T-helper 2 cell treated with Interferon-gamma antibody and Interleukin-4, amounts not matched to agents 5 μg/mL and 100 μg/mL, for 36 hours (primary cell): ENCODE measurements around the gene SYTL2.
"Not testable (repeated sequence)": the region's sequence is repeated elsewhere in the genome, so short reads cannot be mapped to it uniquely, and the experiment has no call there.

Experiments
- DNase-seq: peaks from one replicate; pipeline ENCODE4 v3.0.0; 2021; ENCODE audit warnings: low spot score
- H3K27ac Mint-ChIP-seq: one replicate; pipeline ENCODE4 v1.8.0; 2021; ENCODE audit warnings: mild to moderate bottlenecking, mixed read lengths
- H3K27me3 Mint-ChIP-seq: one replicate; pipeline ENCODE4 v1.8.0; 2021; ENCODE audit warnings: low read depth, mixed read lengths
- H3K36me3 Mint-ChIP-seq: one replicate; pipeline ENCODE4 v1.8.0; 2021; ENCODE audit warnings: low read depth, mixed read lengths
- H3K4me1 Mint-ChIP-seq: one replicate; pipeline ENCODE4 v1.8.0; 2021; ENCODE audit warnings: low read depth, mixed read lengths
- H3K4me3 Mint-ChIP-seq: one replicate; pipeline ENCODE4 v1.8.0; 2022; ENCODE audit warnings: mild to moderate bottlenecking, moderate library complexity, mixed read lengths
- H3K9me3 Mint-ChIP-seq: one replicate; pipeline ENCODE4 v1.8.0; 2021; ENCODE audit warnings: mixed read lengths

SYTL2 gene

DNA sequence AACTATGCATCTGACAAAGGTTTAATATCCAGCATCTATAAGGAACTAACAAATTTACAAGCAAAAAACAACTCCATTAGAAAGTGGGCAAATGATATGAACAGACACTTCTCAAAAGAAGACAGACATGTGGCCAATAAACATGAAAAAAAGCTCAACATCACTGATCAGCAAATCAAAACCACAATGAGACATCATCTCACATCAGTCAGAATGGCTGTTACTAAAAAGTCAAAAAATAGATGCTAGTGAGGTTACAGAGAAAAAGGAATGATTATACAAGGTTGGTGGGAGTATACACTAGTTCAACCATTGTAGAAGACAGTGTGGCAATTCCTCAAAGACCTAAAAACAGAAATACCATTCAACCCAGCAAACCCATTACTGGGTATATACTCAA, 30.0 kb upstream of the SYTL2 start:
- not testable (repeated sequence) for H3K4me1 Mint-ChIP-seq, H3K27me3 Mint-ChIP-seq, H3K9me3 Mint-ChIP-seq, DNase-seq, H3K36me3 Mint-ChIP-seq, H3K4me3 Mint-ChIP-seq, H3K27ac Mint-ChIP-seq

DNA sequence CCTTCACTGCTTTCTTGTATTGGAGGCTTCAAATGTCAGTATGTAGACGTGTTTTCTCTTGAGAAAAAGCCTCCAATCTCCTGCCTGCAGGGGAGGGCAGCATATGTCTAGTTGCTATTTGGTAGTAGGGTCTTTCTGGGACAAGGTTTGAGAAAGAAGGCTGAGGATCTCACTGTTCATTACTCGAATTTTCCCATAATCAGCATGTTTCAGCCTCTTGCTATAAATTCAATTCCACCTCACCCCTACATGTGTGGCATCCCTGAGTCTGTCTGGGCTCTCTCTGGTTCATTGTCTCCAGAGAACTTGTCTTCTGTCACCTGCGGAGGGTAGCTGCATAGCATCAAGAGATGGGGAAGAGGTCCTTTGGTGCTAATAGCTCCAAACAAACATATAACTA, 24.8 kb upstream of the SYTL2 start:
- Mint-ChIP-seq H3K27ac (no peak overlapping the region), H3K4me1 (no peaks in the 10 kb centered on the region), H3K4me3 (no peak overlapping the region), H3K27me3 (no peaks in the 10 kb centered on the region), H3K36me3 (peaks cover 6% of the 10 kb centered on the region), H3K9me3 (peaks cover 12% of the 10 kb centered on the region)
- DNase-seq: no peak

DNA sequence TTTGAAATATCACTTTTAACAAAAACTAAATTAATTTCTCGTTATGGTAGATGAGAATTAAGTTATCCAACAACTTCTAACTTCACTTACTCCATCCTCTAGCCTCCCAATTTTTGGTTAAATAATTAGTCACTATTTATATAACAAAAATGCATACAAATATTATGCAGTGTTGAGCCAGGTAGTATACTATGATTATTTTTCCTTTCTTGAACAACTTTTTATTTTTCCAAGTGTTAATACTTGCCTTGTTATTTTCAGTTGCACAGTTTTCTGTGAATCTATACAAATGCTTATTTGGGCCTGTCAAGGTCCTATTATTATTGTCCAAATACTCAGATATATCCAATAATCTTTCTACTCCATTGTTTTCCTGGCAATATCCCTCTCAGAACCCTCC, 24.3 kb upstream of the SYTL2 start:
- H3K27ac Mint-ChIP-seq: no peak overlapping the region
- DNase-seq: no peak

DNA sequence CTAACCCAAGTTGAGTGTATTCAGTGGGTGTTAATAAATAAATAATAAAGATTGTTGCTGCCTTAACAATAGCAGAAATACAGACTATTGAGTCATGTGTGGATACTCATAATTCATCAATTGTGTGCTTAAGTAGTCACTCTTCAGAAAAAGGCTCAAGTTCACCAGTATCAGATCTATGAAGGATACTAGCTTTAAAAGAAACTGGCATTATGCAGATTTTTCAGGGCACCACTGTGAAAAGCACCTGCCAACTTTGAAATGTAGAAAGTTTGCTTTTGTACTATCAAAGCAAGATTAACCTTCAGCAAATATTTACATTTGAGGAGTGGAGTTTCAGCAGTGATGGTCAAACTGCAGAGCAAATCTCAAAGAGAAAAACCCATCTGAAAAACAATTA, 20.1 kb upstream of the SYTL2 start:
- Mint-ChIP-seq H3K9me3 (peaks cover 10% of the 10 kb centered on the region), H3K27me3 (no peaks in the 10 kb centered on the region), H3K4me1 (peaks cover 19% of the 10 kb centered on the region), H3K36me3 (peaks cover 4% of the 10 kb centered on the region), H3K27ac (no peak overlapping the region), H3K4me3 (no peak overlapping the region)
- no peak for DNase-seq

More for the DNA sequence above, 24.3 kb upstream of the SYTL2 start:
- Mint-ChIP-seq H3K4me3 (no peak overlapping the region), H3K36me3 (peaks cover 6% of the 10 kb centered on the region), H3K4me1 (no peaks in the 10 kb centered on the region), H3K27me3 (no peaks in the 10 kb centered on the region), H3K9me3 (peaks cover 12% of the 10 kb centered on the region)

DNA sequence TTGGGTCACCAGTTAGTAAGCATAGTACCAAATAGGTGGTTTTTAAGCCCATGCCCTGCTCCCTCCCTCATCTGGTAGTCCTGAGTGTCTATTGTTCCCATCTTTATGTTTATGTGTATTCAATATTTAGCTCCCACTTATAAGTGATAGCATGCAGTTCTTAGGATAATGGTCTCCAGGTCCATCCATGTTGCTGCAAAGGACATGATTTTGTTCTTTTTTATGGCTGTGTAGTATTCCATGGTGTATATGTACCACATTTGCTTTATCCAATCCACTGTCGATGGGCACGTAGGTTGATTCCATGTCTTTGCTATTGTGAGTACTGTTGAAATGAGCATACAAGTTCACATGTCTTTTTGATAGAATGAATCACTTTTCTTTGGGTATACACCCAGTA, 18.2 kb upstream of the SYTL2 start:
- H3K9me3 Mint-ChIP-seq: no peaks in the 10 kb centered on the region
- peaks cover 36% of the 10 kb centered on the region for H3K4me1 Mint-ChIP-seq
- no peak for DNase-seq
- H3K4me3 Mint-ChIP-seq: no peak overlapping the region
- H3K27ac Mint-ChIP-seq: no peak overlapping the region
- no peaks in the 10 kb centered on the region for H3K27me3 Mint-ChIP-seq
- peaks cover 1% of the 10 kb centered on the region for H3K36me3 Mint-ChIP-seq

DNA sequence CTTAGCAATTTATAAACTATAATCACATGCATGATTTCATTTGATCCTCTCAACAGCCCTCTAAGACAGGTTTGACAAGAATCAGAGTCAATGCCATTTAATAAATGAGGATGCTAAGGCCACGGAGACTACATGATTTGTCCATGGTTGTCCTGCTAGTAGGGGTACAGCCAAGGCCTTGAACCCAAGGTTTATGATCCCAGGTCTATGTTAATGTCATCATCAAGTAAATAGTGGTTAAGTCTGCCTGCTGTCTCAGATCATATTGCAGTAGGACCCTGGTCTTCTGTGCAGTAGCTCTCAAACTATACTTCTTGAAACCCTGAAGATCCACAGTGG, 17.7 kb upstream of the SYTL2 start:
- peaks cover 41% of the 10 kb centered on the region for H3K4me1 Mint-ChIP-seq
- H3K27me3 Mint-ChIP-seq: no peaks in the 10 kb centered on the region
- H3K27ac Mint-ChIP-seq: no peak overlapping the region
- no peak overlapping the region for H3K4me3 Mint-ChIP-seq
- H3K36me3 Mint-ChIP-seq: peaks cover 1% of the 10 kb centered on the region
- H3K9me3 Mint-ChIP-seq: no peaks in the 10 kb centered on the region
- DNase-seq: no peak

DNA sequence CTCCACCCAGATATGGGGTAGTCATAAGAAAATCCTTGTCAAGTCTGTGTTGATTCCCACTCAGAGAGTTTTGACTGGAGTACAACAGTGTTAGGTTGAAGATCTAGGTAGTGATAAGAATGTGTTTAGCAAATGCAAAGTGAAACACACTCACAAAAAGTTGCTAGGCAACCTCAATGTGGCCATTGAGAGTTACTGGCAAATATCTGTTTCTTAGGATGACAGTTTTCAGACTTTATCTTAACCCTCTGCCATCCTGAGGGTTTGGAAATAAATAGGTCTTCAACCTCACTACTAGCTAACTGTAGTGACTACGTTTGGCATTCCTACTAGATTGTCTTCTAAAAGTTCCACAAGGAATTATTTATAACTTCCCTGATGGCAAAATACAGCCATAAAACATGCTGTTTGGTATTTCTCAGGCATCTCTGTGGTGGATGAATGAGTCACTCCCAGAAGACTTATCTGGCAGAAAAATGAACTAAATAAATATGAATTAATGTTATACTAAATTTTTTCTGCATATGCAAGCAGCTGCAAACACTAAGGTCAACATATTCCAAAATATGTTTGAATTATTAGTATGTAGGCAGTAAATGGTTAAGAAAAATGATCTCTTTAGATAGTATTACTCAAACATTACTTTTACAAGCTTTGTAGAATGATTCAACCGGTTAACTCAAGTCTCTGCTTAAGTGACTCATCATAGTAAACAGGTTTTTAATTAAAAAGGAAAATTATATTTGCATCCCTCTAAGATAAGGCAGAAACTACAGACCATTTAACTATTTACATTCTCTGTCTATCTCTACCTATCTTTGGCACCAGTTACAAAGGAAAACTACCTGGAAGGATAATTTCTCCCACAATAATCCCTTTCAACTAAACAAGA, 17.1 kb upstream of the SYTL2 start:
- Mint-ChIP-seq H3K36me3 (no peaks in the 10 kb centered on the region), H3K4me3 (peak overlapping the region; percentile 69), H3K4me1 (peaks cover 46% of the 10 kb centered on the region), H3K27me3 (no peaks in the 10 kb centered on the region), H3K27ac (peak overlapping the region; percentile 89), H3K9me3 (no peaks in the 10 kb centered on the region)
- peak; percentile 67 for DNase-seq

DNA sequence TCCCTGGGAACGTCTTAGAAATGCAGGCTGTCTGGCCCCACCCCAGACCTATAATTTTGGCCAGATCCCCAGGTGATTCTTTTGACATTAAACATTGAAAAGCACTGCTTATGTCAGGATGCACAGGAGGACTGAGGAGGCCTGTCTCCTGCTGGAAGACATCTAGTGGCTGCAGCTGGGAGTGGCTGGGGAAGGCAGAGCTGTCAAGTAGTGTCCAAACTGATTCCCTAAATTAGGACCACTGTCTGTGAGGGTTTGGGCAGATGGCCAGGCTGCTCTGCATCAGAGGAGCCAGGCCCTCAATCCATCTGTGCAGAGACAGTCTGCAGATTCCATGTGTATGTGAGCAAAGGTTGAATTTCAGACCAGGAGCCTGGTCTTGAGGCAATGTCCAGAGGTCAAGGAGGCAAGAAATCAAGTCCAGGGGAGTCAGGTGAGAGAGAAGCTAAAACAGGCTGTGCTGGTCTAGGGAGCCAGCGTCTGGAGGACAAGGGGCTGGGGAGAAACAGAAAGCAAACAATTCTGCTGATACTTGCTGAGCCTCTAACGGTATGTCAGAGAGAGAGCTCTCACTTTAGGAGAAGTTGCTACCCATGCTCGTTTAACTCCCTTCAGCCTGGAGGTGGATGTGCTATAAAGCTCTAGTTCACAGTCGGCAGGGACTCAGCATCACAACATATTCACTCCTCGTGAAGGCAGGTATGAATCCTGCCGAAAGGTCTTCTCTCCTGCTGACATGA, 15.3 kb upstream of the SYTL2 start:
- H3K27me3 Mint-ChIP-seq: no peaks in the 10 kb centered on the region
- H3K9me3 Mint-ChIP-seq: no peaks in the 10 kb centered on the region
- peak overlapping the region; percentile 70 for H3K27ac Mint-ChIP-seq
- H3K4me3 Mint-ChIP-seq: peak overlapping the region; percentile 51
- peaks cover 62% of the 10 kb centered on the region for H3K4me1 Mint-ChIP-seq
- no peak for DNase-seq
- no peaks in the 10 kb centered on the region for H3K36me3 Mint-ChIP-seq

DNA sequence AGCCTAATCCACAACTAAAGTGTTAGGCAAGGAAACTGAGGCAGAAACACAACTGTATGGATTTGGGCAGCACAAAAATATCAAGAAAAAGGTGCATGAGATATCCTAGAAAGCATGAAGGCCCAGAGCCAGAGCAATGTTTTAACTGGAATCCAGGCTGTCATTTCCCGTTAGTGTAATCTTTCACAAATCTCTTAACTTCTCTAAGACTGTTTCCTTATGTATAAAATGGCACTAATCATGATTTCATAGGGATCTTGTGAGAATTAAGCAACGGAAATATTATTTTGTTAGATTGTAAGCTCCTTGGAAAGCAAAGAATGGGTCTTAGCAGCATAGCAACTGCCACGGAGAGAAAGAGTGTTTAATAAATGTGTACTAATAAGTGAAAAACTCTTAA, 14.7 kb upstream of the SYTL2 start:
- Mint-ChIP-seq H3K9me3 (no peaks in the 10 kb centered on the region), H3K27ac (no peak overlapping the region), H3K27me3 (no peaks in the 10 kb centered on the region), H3K4me3 (no peak overlapping the region), H3K36me3 (no peaks in the 10 kb centered on the region), H3K4me1 (peaks cover 64% of the 10 kb centered on the region)
- no peak for DNase-seq

DNA sequence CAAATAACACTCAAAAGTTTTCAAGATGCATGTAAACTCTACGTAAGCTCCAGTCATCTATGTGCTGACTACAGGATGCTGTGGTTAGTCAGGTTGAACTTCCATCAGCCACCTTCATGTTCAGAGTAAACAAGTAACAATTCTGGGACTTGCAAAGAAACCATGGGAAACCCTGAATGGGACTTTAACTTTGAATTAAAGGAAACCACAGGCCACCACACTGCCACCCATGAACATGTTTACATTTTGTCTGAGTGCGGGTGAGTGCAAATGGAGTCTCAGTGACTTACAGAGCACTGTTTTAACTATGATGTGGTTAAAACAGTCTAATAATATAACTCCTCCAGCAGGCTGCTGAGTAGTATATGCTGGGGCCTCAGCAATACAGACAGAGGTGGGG, 12.9 kb upstream of the SYTL2 start:
- H3K4me3 Mint-ChIP-seq: peak overlapping the region; percentile 78
- H3K4me1 Mint-ChIP-seq: peaks cover 66% of the 10 kb centered on the region
- no peaks in the 10 kb centered on the region for H3K27me3 Mint-ChIP-seq
- DNase-seq: peak; percentile 74
- H3K27ac Mint-ChIP-seq: peak overlapping the region; percentile 92
- H3K36me3 Mint-ChIP-seq: no peaks in the 10 kb centered on the region
- H3K9me3 Mint-ChIP-seq: no peaks in the 10 kb centered on the region

DNA sequence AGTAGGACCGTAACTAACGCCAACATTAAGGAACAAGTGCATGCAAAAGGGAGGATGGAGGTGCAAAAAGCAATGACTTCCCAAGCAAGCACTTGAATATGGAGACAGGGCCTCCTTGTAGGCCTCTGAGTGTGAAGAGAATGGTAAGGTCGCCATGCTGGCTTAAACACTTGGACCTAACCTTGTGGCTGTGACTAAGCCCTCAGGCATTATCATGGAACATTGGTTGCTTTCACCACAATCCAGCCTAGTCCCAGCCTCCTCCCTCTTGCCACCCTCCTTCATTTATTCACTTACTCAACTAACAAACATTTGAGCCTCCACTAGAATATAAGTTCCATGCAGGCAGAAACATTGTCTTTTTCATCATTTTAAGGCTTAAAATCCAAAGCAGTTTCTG, 11.9 kb upstream of the SYTL2 start:
- H3K27me3 Mint-ChIP-seq: no peaks in the 10 kb centered on the region

DNA sequence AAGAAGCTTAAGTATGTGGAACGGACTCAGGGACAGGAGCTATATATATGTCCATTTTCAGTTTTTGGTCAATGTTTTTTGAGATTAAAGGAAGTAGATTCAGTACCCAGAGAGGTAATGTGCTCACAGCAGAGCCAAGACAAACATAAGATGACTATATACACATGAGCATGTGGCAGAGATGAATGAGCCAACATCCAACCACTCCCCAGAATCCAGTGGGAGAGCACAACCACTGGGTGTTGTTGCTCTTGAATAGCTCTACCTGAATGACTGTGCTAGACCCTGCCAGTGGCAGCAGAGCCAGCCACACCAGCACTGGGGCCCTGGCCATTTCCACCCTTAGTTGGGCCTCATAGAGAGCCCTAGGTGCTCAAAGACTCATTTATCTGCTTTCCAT, 10.7 kb upstream of the SYTL2 start:
- no peak overlapping the region for H3K4me3 Mint-ChIP-seq
- no peaks in the 10 kb centered on the region for H3K27me3 Mint-ChIP-seq

More for the DNA sequence above, 11.9 kb upstream of the SYTL2 start:
- peak overlapping the region; percentile 23 for H3K27ac Mint-ChIP-seq
- H3K4me3 Mint-ChIP-seq: peak overlapping the region; percentile 19
- no peaks in the 10 kb centered on the region for H3K9me3 Mint-ChIP-seq
- no peaks in the 10 kb centered on the region for H3K36me3 Mint-ChIP-seq
- peaks cover 61% of the 10 kb centered on the region for H3K4me1 Mint-ChIP-seq
- no peak for DNase-seq

DNA sequence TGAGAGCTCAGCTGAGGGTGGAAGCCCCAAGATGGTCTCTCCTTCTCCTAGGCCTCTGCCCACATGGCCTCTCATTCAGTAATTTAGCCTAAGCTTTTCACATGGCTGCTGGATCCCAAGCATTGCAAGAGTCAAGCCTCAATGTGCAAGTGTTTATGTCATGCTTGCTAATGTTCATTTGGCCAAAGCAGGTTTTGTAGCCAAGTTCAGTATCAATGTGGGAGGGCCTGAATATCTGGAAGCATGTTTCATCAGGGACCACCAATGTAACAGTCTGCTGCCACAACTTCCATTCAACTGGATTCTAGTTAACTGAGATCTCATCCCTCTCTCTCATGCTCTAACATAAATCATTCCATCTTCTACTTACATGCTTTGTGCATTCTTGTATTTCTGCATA, 8.5 kb upstream of the SYTL2 start:
- Mint-ChIP-seq H3K36me3 (no peaks in the 10 kb centered on the region), H3K4me3 (no peak overlapping the region), H3K27ac (no peak overlapping the region), H3K9me3 (no peaks in the 10 kb centered on the region), H3K27me3 (no peaks in the 10 kb centered on the region), H3K4me1 (peaks cover 41% of the 10 kb centered on the region)
- DNase-seq: no peak

More for the DNA sequence above, 10.7 kb upstream of the SYTL2 start:
- peaks cover 53% of the 10 kb centered on the region for H3K4me1 Mint-ChIP-seq
- no peaks in the 10 kb centered on the region for H3K9me3 Mint-ChIP-seq
- no peak overlapping the region for H3K27ac Mint-ChIP-seq
- H3K36me3 Mint-ChIP-seq: no peaks in the 10 kb centered on the region
- DNase-seq: no peak

DNA sequence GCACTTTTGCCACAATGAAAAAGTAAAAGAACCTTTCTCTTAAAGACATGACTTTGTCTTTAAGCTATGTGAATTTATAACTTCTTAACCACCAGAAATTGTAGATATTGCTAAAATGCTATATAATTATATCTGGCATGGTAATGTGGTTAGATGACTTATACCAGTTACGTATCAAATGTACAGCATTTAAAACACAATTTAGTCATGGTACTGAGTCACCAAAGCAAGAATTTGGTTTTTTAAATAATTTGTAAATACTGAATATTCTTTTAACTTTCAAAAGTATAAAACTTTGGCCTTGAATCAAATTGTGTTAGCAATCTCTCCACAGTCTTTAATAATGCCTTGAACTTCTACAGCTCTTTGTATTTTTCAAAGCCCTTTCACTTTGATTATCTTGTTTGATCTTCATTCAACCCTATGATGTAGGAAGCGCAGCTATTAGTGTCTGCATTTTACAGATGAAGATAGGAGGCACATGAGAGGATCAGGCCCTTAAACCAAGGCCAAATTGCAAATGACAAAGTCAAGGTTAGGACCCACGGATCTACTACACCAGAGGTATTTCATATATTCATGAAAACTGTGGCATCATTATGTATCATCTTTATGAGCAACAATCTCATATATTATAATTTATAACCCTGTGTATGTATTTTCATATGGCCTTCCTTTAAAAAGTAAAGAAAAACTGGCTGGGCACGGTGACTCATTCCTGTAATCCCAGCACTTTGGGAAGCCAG, 4.4 kb upstream of the SYTL2 start:
- Mint-ChIP-seq H3K9me3 (no peaks in the 10 kb centered on the region), H3K4me3 (no peak overlapping the region), H3K4me1 (peaks cover 22% of the 10 kb centered on the region), H3K36me3 (no peaks in the 10 kb centered on the region), H3K27ac (no peak overlapping the region), H3K27me3 (peaks cover 9% of the 10 kb centered on the region)
- DNase-seq: no peak
